NCI-H82 treated with DMSO at 0.1 percent for 48 hours (cell line): ENCODE measurements around the gene PLBD2.

ENCODE experiments used
- DNase-seq: peaks from one replicate; lab custom pipeline; 2025; ENCODE audit not compliant: unreplicated experiment; lab: John Stamatoyannopoulos, UW

The PLBD2 gene

DNA sequence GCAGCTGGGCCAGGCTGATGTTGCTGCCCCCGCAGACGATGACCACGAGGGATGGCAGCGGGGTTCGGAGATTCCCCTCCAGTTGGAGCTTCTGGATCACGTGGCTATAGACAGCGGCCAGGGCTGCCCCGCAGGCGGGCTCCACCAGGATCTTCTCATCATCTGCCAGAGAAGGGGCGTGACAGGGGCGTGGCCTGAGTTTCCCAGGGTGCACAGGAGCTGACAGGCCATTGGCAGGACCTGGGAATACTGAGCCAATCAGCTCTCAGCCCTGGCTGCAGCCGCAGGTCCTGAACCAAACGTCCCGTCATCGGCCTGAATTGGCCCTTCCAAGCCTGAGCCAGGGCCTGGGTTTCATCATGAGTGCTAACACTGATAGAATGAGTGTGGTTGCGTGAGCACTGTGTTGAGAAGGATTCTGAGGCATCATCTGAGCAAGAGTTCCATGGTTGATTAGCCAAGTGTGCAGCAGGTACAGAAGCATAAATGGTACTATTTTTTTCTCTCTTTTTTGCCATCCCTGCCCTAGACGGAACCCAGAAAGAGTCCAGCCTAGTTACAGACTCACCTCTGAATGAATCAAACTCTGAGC is 34.7 kb downstream of the PLBD2 start:
- peak; percentile 2 for DNase-seq

- no peak for DNase-seq
Observed at GRCh38 chr12:113393749-113394148, 35.4 kb downstream of the PLBD2 start.

- no peak for DNase-seq
Observed at GRCh38 chr12:113395119-113395518, 36.7 kb downstream of the PLBD2 start.

DNA sequence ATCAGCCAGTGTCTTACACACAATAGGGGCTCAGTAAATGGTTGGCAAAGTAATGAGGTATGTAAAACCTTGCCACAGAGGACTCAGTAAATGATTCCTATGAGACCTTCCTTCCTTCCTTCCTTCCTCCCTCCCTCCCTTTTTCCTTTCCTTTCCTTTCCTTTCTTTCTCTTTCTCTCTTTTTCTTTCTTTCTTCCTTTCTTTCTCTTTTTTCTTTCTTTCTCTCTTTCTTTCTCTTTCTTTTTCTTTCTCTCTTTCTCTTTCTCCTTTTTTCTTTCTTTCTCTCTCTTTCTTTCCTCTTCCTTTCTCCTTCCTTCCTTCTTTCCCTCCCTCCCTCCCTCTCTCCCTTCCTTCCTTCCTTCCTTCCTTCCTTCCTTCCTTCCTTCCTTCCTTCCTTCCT is 37.8 kb downstream of the PLBD2 start:
- no peak for DNase-seq

- no peak for DNase-seq
Observed at GRCh38 chr12:113396828-113397496, 38.6 kb downstream of the PLBD2 start.

DNA sequence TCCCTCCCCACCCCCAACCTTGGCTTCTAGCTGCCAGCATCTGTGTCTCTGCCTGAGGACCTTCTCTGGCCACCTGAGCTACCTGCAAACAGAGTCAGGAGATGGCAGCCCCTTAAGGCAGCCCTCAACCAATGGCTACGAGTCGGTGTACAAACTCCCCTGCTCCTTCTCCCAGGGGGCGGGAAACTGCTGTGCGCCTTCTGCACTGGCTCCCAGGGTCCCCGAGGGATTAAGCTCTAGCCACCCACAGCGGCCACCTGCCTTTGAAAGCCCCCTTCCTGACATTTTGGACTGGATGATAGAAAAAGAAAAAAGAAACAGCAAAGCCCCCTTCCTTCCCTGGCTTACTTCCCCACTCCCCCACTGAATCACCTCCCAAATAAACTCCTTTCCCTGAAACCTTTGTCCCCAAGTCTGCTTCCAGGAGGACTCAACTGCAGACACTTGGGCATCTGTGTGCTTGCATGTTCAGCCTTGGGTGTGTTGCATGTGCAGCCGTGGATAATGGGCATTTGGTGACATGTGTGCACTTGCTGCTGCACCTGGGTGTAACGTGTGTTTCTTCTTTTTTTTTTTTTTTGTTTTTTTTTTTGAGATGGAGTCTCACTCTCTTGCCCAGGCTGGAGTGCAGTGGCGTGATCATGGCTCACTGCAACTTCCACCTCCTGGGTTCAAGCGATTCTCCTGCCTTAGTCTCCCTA is 39.3 kb downstream of the PLBD2 start:
- DNase-seq = no peak

DNA sequence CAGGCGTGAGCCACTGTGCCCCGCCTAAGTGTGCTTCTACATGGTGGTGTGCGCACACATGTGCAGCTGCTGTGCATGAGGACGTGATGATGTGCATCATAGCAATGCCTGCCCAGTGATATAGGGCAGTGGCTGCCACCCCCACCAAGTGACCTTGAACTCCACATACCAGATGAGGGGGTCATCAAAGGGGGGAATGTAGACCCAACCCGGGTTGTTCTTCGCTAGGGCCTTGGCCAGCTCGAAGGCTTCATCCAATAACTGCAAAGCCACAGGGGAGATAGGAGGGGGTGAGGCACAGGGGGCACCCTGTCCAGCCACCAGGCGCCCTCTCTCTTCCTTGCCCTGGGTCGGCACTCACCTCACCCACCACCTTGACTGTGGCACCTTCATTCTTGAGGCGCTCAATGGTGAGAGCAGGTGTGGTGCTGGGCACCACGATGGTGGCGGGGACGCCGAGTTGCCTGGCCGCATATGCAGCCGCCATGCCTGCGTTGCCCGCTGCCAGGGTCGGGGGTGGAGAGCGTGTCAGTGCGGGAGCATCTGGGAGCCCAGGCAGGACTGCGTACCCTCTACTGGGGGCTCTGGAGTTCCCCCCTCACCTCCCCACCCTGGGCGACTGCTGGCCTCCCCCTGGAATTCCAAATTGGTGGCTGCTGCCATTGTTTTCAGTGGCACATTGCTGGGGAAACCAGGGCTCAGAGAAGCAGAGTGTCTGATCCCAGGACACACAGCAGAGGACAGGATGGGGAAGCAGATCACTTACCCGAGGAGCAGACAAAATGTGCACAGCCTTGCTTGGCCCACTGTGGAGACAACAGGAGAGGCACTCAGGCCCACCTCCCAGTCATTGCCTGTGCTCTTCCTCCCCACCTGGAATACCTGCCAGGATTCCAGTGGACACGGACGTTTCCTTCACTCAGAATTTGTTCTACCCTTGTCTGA is 40.2 kb downstream of the PLBD2 start:
- DNase-seq = no peak

DNA sequence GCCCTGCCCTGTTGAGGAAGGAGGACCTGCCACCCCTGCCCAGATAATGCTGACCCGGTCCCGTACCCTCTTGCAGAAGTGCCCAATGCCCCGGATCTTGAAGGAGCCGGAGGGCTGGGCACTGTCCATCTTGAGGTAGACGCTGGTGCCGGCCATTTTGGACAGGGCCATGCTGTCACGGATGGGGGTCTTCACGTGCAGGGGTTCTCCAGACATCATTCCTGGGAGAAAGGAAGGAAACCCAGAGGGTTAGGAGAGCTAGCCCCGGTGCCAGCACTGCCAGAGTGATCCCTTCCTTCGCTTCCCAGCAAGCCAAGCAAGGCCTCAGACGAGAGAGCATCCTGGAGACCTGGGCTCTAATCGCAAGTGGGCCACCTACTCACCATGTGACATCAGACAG is 41.1 kb downstream of the PLBD2 start:
- DNase-seq = no peak

DNA sequence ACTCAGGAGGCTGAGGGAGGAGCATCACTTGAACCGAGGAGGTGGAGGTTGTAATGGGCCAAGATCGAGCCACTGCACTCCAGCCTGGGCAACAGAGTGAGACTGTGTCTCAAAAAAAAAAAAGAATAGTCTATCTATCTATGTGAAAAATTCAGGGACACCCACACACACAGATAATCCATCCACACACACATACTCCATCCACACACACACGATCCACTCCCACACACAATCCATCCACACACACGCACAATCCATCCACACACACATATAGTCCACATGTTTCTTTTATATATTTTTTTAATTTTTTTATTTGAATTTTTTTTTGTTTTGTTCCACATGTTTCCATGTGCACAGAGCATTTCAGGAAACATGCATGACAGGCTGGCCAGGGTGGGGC is 42.0 kb downstream of the PLBD2 start:
- no peak for DNase-seq

- no peak for DNase-seq
Observed at GRCh38 chr12:113401066-113402000, 42.9 kb downstream of the PLBD2 start.

DNA sequence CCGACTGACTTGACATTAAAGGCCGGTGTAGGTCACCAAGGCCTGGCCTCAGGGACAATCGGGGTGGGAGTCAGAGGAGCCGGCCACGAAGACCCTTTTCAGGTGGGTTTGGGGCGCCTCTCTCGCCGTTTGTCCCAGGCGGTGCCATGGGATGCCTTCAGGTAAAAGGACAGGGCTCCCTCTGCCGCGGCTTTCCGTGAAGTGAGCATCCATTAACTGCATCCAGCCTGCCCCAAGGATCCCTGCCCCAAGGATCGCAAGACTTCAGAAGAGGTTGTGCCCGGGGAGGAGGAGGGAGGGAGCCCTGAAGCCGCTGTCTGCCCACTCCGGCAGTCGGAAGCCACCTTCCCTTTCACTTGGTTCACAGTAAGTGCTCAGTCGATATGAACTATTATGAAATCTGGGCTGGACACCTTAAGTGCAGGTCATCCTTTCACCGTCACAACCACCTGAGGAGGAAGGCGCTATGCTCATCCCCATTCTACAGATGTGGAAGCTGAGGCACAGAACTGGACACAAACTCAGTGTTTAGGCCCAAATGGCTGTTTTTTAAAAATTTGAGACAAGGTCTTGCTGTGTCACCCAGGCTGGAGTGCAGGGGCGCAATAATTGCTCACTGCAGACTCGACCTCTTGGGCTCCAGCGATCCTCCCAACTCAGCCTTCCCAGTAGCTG is 44.3 kb downstream of the PLBD2 start:
- DNase-seq = no peak

DNA sequence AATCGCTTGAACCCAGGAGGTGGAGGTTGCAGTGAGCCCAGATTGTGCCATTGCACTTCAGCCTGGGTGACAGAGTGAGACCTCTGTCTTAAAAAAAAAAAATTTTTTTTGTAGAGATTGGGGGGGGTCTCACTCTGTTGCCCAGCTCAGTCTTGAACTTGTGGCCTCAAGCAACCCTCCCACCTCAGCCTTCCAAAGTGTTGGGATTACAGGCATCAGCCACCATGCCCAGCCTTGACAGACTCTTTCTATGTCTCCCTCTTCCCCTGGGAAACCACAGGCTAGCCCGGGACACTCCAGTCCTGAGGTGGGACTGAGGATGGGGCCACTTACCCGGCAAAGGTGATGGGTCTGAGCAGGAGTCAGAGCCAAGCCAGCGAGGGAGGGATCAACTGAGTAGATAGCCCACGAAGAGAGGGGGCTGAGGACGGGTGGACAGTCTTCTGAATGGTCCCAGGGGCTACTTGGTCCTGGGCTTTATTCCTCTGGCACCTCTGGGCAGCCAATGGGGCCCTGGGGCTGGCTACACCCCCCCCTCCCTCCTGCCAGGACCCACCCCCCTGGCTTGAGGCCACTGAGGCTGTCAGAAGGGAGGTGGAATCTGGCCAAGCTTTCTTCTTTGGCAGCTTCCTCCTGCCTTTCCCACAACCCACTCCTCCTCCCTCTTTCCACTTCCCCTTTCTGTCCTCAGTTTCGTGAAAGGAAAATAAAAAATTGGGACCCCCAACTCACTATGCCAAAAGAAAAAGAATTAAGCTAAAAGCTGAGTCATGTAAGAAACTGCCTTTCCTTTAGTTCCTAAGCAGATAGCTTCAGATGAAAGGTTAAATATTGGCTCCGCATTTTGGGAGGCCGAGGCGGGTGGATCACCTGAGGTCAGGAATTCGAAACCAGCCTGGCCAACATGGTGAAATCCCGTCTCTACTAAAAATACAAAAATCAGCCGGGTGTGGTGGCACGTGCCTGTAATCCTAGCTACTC is 45.3 kb downstream of the PLBD2 start, which contains the start of gene SDS:
Gene SDS, minus strand, starts transcription at position 453 of the 981 bp plus-strand sequence. CDS start 4,179 bp downstream, outside the sequence.
- no peak for DNase-seq

GRCh38 chr12:113405694-113406093 is 47.3 kb downstream of the PLBD2 start:
- DNase-seq = no peak

DNA sequence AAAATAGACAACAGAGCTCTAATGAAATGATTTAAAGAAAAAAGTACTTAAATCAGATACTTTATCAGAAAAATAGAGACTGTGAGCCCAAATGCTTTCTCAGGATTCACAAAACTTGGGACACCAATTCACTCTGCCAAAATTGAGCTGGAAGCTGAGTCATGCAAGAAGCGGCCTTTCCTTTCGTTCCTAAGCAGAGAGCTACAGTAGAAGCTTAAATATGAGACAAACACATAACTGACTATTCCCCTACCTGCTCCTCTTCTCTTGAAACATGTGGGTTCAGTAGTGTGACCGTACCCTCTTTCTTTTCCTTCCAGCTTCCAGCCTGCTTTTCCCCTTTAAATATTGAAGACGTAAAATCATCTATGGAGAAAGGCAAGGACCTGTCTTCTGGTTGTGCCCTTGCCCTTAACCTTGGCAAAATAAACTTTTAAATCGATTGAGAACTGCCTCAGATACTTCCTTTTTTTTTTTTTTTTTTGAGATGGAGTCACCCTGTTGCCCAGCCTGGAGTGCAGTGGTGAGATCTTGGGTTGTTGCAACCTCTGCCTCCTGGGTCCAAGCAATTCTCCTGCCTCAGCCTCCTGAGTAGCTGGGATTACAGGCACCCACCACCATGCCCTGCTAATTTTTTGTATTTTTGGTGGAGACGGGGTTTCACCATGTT is 49.7 kb downstream of the PLBD2 start:
- no peak for DNase-seq

DNA sequence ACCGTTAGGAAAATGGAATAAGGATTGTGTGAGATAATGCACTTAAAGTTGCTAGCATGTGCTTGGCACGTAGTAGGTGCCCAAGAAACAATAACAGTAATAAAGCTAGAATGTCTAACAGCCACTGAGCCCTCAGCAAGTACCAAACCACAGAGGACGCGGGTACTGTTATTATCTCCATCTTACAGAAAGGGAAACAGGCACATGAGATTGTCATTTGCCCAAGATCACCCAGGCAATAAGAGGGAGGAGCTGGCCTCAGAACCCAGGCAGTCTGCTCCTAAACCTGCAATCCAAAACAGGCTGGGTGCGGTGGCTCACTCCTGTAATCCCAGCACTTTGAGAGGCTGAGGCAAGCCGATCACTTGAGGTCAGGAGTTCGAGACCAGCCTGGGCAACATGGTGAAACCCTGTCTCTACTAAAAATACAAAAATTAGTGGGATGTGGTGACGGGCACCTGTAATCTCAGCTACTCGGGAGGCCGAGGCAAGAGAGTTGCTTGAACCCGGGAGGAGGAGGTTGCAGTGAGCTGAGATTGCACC is 50.4 kb downstream of the PLBD2 start:
- no peak for DNase-seq

GRCh38 chr12:113409462-113410124 is 51.2 kb downstream of the PLBD2 start:
- DNase-seq = no peak

GRCh38 chr12:113413488-113413939 is 55.1 kb downstream of the PLBD2 start:
- DNase-seq = no peak
